HepG2 (cell line): Measurements from ENCODE around the gene DSCAM. TPM values are rescaled to one million over a fixed set of nuclear protein-coding genes. Genes with fewer than 3 reads are reported as not detected.

Experiments
- ATAC-seq: fragments of 200-7000 bp; cut with Tn5 transposase; 3 replicates; pipeline ENCODE4 v1.9.1; 2020; ENCODE audit warnings: mild to moderate bottlenecking, moderate library complexity
- BruUV-seq: library from RNA; stranded (reverse); fragments of 400-500 nt; replicated peaks from 2 replicates; lab custom pipeline; 2021; lab: Mats Ljungman, UMichigan
- CTCF ChIA-PET: fragments of 300-600 bp; formaldehyde crosslinking; extraction: SDS; loops from one replicate; lab custom pipeline; 2021; ENCODE audit warnings: low total read pairs, inconsistent platforms, low intra/inter-chr PET ratio; lab: Yijun Ruan, JAX
- POLR2A ChIA-PET: fragments of 350-600 bp; sonication (Branson Sonifier 250); formaldehyde crosslinking; loops from one replicate; lab custom pipeline; 2020; ENCODE audit warnings: antibody characterized with exemption, inconsistent platforms; lab: Yijun Ruan, JAX
- DNase-seq: peaks from one replicate; pipeline ENCODE4 v3.0.0-alpha.2; 2015; ENCODE audit warnings: low spot score
- FAIRE-seq: peaks from 3 replicates; lab custom pipeline; 2011; peaks lifted over from hg19 to GRCh38; lab: Jason Lieb, UNC
- H2AFZ ChIP-seq: one replicate; pipeline ENCODE4 v1.6.1; 2011; ENCODE audit warnings: low read length, inconsistent platforms
- H3K27ac ChIP-seq: fragments of 300-600 bp; 3 replicates; pipeline ENCODE4 v1.8.0; 2011; ENCODE audit warnings: mixed run types, mild to moderate bottlenecking, mixed read lengths, low read length, inconsistent platforms; ENCODE audit not compliant: insufficient read depth; ENCODE audit errors: extremely low read length
- H3K27me3 ChIP-seq, 2 experiments: fragments of 200-600 bp in 1 of 2; 2 replicates in 1 of 2; 3 replicates in 1 of 2; pipeline versions ENCODE4 v1.6.0 to v1.8.0; 2011; ENCODE audit warnings: low read length in 2 of 2, mild to moderate bottlenecking in 2 of 2, moderate library complexity in 2 of 2, inconsistent platforms in 1 of 2; ENCODE audit not compliant: insufficient read depth in 2 of 2, control insufficient read depth in 1 of 2
- H3K36me3 ChIP-seq, 2 experiments: fragments of 200-600 bp in 1 of 2; replicated peaks in 1 of 2; 2 replicates in 1 of 2; 3 replicates in 1 of 2; pipeline versions ENCODE4 v1.5.1 to v1.8.0; 2011; ENCODE audit warnings: low read length in 2 of 2, inconsistent platforms in 1 of 2; ENCODE audit not compliant: insufficient read depth in 2 of 2, control insufficient read depth in 1 of 2
- H3K4me1 ChIP-seq: 2 replicates; pipeline ENCODE4 v1.5.1; 2012; ENCODE audit warnings: low read length, inconsistent platforms; ENCODE audit not compliant: insufficient read depth
- H3K4me2 ChIP-seq: 2 replicates; pipeline ENCODE4 v1.6.0; 2011; ENCODE audit warnings: low read depth, low read length, inconsistent platforms
- H3K4me3 ChIP-seq, 3 experiments: fragments of 200-600 bp in 1 of 3; sonication (generic), shearing (Covaris generic) in 1 of 3; replicated peaks in 1 of 3; 2 replicates each; pipeline ENCODE4 v1.5.1; 2011 to 2016; ENCODE audit warnings: low read length in 3 of 3, inconsistent platforms in 2 of 3, low read depth in 2 of 3, mild to moderate bottlenecking in 2 of 3, control low read depth in 1 of 3, mixed read lengths in 1 of 3; ENCODE audit not compliant: insufficient read depth in 1 of 3
- H3K79me2 ChIP-seq: one replicate; pipeline ENCODE4 v1.6.1; 2011; ENCODE audit warnings: low read length, inconsistent platforms; ENCODE audit not compliant: insufficient read depth
- H3K9ac ChIP-seq: 2 replicates; pipeline ENCODE4 v1.6.0; 2011; ENCODE audit warnings: mild to moderate bottlenecking, low read depth, low read length, inconsistent platforms; ENCODE audit not compliant: insufficient read depth
- H3K9me3 ChIP-seq: 2 replicates; pipeline ENCODE4 v1.5.1; 2012; ENCODE audit warnings: mild to moderate bottlenecking, low read length
- H4K20me1 ChIP-seq: 2 replicates; pipeline ENCODE4 v1.6.0; 2011; ENCODE audit warnings: inconsistent platforms, mild to moderate bottlenecking, low read length, moderate library complexity; ENCODE audit not compliant: insufficient read depth
- GFI1 ChIP-seq: sonication (generic); formaldehyde crosslinking; IDR thresholded peaks from 2 replicates; pipeline ENCODE4 v1.5.0; 2020; ENCODE audit warnings: missing genetic modification reagents, mild to moderate bottlenecking, borderline replicate concordance
- HNRNPUL1 ChIP-seq: fragments of 200-400 bp; formaldehyde crosslinking; IDR thresholded peaks from 2 replicates; pipeline ENCODE4 v1.6.1; 2017; ENCODE audit warnings: low read depth, mild to moderate bottlenecking, low read length, moderate library complexity
- MAFF ChIP-seq: IDR thresholded peaks from 2 replicates; pipeline ENCODE4 v1.6.1; 2011; ENCODE audit warnings: low read depth, low read length, improper control_type of control experiment
- NR2F1 ChIP-seq, 2 experiments: fragments of 450-650 bp in 1 of 2; formaldehyde crosslinking in 1 of 2; IDR thresholded peaks; 2 replicates each; pipeline versions ENCODE4 v1.5.0 to v1.6.1; 2016 to 2020; ENCODE audit warnings: mild to moderate bottlenecking in 1 of 2, missing compliant biosample characterization in 1 of 2, missing genetic modification reagents in 1 of 2, moderate library complexity in 1 of 2
- PAF1 ChIP-seq: IDR thresholded peaks from 2 replicates; pipeline ENCODE4 v1.6.1; 2016; ENCODE audit warnings: missing genetic modification reagents, missing compliant biosample characterization
- ZBED4 ChIP-seq: sonication (generic); formaldehyde crosslinking; IDR thresholded peaks from 2 replicates; pipeline ENCODE4 v1.4.0; 2020; ENCODE audit warnings: missing genetic modification reagents, borderline replicate concordance
- ZHX1 ChIP-seq: sonication (generic); formaldehyde crosslinking; IDR thresholded peaks from 2 replicates; pipeline ENCODE4 v1.8.1; 2022; ENCODE audit warnings: low read depth, mild to moderate bottlenecking, missing genetic modification reagents
- ZNF550 ChIP-seq: sonication (generic); formaldehyde crosslinking; IDR thresholded peaks from 2 replicates; pipeline ENCODE4 v1.4.0; 2020; ENCODE audit warnings: mild to moderate bottlenecking, missing genetic modification reagents, borderline replicate concordance
- WGBS: methylation state at CpG from one replicate; pipeline ENCODE4 v1.1.6; 2017; ENCODE audit warnings: low lambda C conversion rate; 5-methylcytosine and 5-hydroxymethylcytosine counted together
- in situ Hi-C: cut with HindIII; loops from 2 replicates; pipeline ENCODE4 v1.10.0; 2017; ENCODE audit warnings: low pct_unique_long_range_greater_than_20kb; ENCODE audit not compliant: extremely low pct_ligation_motif_present
- intact Hi-C: fragments of 100-400 bp; cut with micrococcal nuclease; formaldehyde crosslinking; loops from one replicate; pipeline ENCODE4 v1.10.0; 2022; ENCODE audit not compliant: unreplicated experiment
- polyA plus RNA-seq, 8 experiments: library from polyadenylated mRNA; depleted of rRNA in 3 of 8; stranded (reverse) in 7 of 8; unstranded in 1 of 8; fragments of >200 nt; fragmentation: Illumina TruSeq in 4 of 8; extraction: Trizol in 4 of 8; gene quantifications; 2 replicates each; pipeline versions ENCODE4 v1.2.1 to v1.2.3, GENCODE V29; 2011 to 2016; ENCODE audit warnings: low read depth in 4 of 8, missing spikeins in 1 of 8, mixed read lengths in 1 of 8; ENCODE audit not compliant: insufficient read depth in 1 of 8
- total RNA-seq, 5 experiments: library from RNA; depleted of rRNA; stranded (reverse); fragments of >200 nt; fragmentation: Illumina TruSeq; extraction: Trizol; gene quantifications; 2 replicates each; pipeline ENCODE4 v1.2.3, GENCODE V29; 2016; ENCODE audit warnings: low read depth in 1 of 5
- TF ChIP-seq, protein P1 (sequence below), 2 experiments: sonication (generic) in 1 of 2; formaldehyde crosslinking in 1 of 2; IDR thresholded peaks; 2 replicates each; pipeline versions ENCODE4 v1.4.0 to v1.6.1; 2016 to 2020; ENCODE audit warnings: borderline replicate concordance in 1 of 2, low read depth in 1 of 2, mild to moderate bottlenecking in 1 of 2, missing genetic modification reagents in 1 of 2
- TF ChIP-seq, protein P2 (sequence below): sonication (generic); formaldehyde crosslinking; IDR thresholded peaks from 2 replicates; pipeline ENCODE4 v1.5.0; 2020; ENCODE audit warnings: missing genetic modification reagents

The DSCAM gene
- total and polyA plus RNA-seq, 2 of the 13 experiments (the other 11 are each of a cell fraction or from before 2014, with no cell fraction given), result not detected

DNA sequence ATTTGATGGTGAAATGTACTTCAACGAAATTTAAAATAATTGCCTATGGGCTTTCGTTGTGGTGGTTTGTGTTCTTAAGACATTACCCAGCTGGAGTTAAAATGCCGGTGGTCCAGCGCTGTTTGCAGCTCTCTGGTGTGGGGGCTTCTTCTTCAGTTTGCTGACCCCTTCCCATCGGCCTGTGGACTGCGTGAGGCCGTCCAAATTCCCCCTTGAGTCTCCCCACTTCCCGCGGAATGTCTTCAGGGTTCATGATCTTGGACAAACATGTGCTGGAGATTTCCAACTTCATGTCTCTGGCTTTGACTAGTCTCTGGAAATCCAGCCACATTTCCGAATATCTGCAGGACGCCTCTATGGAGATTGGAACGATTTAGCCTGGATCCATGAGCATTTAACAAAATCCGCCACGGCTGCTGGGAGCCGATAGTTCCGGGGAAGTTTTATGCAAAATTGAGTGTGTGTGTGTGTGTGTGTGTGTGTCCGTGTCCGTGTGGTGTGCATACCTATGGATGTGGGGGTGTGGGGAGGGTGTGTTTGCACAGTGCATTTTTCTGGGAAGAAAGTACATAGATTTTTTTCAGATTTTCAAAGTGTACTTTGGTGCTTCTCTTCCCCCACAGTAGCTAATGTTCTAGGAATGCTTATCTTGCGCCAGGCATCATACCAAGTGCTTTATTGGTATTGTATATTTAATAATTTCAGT, 862.5 kb downstream of the DSCAM start:
- Histone ChIP-seq H4K20me1 (no peaks in the 10 kb centered on the region), H3K79me2 (no peaks in the 10 kb centered on the region), H3K4me3 (no peak overlapping the region), H2AFZ (no peak overlapping the region), H3K4me1 (no peaks in the 10 kb centered on the region), H3K36me3 (no peaks in the 10 kb centered on the region), H3K27me3 (no peaks in the 10 kb centered on the region), H3K9ac (no peak overlapping the region), H3K4me2 (no peak overlapping the region), H3K27ac (no peak overlapping the region), H3K9me3 (peaks cover 97% of the 10 kb centered on the region)
- BruUV-seq, result no TSS peak
- no peak for ATAC-seq
- CTCF ChIA-PET, result no interaction called here
- POLR2A ChIA-PET, result no interaction called here
- FAIRE-seq, result no peak
- no peak for DNase-seq
- intact Hi-C loops, result no loop called here
- in situ Hi-C loops, result no loop called here
- WGBS, result 41% methylated on average over 18 of the region's 19 CpGs
- TF ChIP-seq ZBED4 (CRISPR knock-in tag) (no peak), NR2F1 (CRISPR knock-in tag; IDR thresholded peaks at IDR 0.05) (no peak), ZNF550 (no peak), GFI1 (CRISPR knock-in tag) (no peak), MAFF (no peak), ZHX1 (CRISPR knock-in tag) (no peak), PAF1 (CRISPR knock-in tag) (no peak), HNRNPUL1 (no peak)
- TF ChIP-seq, protein P1, sequence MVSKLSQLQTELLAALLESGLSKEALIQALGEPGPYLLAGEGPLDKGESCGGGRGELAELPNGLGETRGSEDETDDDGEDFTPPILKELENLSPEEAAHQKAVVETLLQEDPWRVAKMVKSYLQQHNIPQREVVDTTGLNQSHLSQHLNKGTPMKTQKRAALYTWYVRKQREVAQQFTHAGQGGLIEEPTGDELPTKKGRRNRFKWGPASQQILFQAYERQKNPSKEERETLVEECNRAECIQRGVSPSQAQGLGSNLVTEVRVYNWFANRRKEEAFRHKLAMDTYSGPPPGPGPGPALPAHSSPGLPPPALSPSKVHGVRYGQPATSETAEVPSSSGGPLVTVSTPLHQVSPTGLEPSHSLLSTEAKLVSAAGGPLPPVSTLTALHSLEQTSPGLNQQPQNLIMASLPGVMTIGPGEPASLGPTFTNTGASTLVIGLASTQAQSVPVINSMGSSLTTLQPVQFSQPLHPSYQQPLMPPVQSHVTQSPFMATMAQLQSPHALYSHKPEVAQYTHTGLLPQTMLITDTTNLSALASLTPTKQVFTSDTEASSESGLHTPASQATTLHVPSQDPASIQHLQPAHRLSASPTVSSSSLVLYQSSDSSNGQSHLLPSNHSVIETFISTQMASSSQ (IDR thresholded peaks at IDR 0.05; ENCODE audit: low read depth), result no peak
- TF ChIP-seq, protein P1 (CRISPR knock-in tag; IDR thresholded peaks at IDR 0.05; ENCODE audit: borderline replicate concordance), result no peak
- TF ChIP-seq, protein P2, sequence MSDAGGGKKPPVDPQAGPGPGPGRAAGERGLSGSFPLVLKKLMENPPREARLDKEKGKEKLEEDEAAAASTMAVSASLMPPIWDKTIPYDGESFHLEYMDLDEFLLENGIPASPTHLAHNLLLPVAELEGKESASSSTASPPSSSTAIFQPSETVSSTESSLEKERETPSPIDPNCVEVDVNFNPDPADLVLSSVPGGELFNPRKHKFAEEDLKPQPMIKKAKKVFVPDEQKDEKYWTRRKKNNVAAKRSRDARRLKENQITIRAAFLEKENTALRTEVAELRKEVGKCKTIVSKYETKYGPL, result no peak
